NCI-H1048 (cell line): Measurements from ENCODE around the gene USH1C.

Experiments used
- DNase-seq: peaks from one replicate; lab custom pipeline; 2025; lab: John Stamatoyannopoulos, UW

The USH1C gene

DNA sequence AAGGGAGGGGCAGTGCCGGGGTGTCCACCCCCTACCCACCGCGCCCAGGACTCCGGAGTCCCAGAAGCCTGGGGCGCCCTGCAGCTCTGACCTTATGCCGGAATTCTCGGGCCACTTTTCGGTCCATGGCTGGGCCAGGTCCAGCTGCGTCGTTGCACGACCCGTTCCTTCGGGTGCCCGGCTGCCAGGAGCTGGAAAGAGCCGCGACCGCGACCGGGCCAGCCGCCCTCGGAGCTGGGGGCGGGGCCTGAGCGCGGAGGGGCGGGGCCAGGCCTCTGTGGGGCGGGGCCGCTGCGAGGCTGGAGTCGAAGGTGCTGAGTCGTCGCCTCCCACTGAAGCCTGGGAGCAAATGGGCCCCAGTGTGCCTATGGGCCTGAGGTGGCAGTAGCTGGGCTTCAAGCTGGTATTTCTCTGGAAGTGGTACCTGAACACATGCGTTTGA is at the start of gene USH1C:
TSS of gene USH1C (minus strand) at position 236 of the 442 bp plus-strand sequence. CDS start at position 127, 109 bp downstream.
- no peak for DNase-seq

DNA sequence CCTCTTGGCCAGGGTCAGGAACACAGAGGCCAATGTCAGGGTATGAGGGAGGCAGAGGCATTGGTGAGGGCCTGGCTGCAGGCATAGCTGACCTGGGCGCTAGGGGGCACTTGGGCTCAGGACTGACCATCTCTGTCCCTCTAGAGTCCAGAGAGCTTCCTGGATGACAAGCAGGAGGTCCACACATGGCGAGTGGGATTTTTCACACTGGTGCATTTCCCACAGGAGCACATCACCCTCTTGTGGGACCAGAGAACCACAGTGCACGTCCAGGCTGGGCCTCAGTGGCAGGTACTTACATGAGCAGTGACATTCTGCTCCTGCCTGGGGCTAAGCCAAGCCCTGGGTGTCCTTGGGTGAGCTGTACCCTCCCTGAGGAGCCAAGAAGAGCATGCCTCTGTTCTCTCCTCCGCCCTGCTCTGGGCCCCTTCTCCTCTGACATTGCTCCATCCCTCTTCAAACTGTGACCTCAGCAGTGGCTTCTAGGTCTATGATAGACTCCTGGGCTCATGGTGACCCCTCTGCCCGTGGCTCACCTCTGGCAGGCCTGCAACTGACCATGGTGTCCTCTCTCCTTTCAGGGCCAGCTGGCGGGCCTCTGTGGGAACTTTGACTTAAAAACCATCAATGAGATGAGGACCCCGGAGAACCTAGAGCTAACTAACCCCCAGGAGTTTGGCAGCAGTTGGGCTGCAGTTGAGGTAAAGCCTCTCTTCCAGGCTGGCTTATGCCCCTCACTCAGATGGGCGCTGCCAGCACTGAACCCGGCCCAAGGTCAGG is 49.4 kb upstream of the USH1C start:
- no peak for DNase-seq

DNA sequence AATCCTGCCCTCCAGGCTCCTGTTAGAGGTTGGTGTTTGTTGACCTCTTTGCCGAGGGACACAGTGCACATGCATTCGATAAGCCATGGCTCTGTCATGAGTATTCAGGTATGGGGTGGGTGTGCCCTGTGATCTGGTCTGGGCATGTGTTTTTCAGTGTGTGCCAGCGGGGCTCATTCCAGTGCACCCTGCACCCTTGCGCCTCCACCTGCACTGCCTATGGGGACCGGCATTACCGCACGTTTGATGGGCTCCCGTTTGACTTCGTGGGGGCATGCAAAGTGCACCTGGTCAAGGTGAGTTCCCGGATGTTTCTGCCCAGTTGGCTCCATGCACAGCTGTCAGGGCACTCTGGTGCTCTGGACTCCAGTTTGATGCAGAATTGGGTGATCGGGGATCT is 47.1 kb upstream of the USH1C start:
- no peak for DNase-seq

DNA sequence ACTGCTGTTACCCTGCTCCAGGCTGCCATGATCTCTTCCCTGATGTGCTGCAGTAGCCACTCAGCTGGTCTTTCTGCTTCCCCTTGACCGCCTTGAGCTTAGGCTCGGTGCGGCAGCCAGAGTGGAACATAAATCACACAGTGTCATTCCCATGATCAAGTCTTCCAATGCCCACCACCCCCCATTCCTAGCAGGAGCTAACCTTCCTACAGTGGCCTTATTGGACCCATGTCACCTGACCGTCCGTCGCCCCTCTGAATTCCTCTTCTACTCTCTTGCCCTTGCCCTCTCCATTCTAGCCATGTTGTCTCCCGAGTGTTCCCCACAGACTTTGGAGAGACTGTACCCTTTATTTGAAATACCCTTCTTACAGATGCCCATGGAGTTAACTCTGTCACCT is 46.2 kb upstream of the USH1C start:
- no peak for DNase-seq

DNA sequence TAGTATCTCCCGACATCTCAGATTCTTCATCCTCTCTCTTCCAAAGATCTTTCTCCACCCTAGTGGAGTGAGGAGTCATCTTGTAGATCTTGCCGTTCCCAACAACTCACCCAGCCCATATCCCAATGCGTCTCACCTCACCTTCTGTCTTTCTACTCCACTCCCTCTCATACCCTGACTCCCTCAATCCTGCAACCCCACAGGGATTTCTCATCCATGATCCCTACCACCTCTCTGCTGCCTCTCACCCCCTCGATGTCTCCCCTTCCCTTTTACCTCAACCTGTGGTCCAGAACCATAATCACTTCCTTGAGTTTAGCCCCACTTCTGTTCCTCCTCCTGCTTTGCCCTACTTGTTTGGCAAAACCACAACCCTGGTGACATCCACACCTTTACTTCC is 44.5 kb upstream of the USH1C start:
- DNase-seq, result no peak

DNA sequence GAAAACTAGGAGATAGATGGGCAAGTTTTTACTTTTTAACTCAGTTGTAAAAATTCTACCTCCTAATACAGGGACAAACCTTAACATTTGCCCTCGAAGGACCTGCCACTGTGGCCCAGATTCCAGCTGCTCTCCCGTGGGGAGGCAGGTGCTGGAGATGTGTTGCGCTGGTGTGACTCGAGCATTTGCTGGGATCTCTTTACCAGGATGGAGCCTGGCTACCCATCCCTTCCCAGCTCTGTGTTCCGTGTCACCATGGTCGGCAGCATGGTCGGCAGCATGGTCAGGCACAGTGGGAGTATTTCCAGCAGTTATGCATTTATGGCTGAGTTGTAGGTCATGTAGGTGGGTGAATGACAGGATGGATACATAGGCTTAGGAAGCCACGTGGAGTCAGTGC is 44.0 kb upstream of the USH1C start:
- no peak for DNase-seq

DNA sequence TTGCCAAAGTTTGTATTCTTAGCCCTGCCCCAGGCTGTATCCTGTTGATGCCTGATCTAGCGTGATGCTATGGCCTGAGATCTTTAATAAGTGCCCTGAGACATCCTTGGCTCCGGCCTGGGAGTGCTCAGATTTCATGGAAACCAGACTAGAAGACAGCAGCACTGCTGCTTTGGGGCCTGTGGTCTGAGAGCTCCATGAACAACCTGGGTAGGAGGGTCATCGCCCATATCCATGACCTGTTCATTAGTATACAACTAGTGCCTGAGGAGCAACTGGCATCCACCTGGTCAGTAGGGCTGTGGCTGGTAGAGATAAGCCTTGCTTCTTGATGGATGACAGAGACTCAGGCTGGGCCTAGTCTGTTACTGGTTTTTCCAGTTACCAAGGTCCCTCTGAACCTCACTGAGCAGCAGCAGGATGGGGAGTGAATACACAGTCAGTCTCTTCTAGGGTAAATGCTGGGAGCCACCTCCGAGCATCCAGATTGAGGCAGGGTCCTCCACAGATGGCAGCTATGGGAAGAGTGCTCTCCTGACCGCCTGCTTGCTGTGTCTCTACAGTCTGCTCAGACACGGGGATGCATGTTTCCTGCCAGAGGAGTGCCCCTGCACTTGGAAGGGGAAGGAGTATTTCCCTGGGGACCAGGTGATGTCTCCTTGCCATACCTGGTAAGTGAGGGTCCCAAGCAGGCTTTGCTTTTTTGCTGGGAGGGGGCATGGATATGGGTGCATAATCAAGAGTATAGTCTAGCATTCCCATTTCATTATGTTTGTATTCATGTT is 41.9 kb upstream of the USH1C start:
- DNase-seq, result no peak

DNA sequence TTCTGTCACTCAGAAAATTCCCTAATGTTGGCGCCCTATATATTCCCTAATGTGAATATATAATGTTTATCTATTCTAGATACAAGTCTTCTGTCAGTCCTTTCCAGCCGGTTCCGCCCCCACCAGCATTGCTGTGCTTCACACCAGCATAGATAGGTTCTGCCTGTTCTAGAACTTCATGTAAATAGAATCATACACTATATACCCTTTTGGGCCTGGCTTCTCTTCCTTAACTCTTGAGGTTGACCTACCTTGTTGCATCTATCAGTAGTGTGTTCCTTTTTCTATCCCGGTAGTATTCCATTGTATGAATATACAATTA is 37.5 kb upstream of the USH1C start:
- DNase-seq, result no peak

DNA sequence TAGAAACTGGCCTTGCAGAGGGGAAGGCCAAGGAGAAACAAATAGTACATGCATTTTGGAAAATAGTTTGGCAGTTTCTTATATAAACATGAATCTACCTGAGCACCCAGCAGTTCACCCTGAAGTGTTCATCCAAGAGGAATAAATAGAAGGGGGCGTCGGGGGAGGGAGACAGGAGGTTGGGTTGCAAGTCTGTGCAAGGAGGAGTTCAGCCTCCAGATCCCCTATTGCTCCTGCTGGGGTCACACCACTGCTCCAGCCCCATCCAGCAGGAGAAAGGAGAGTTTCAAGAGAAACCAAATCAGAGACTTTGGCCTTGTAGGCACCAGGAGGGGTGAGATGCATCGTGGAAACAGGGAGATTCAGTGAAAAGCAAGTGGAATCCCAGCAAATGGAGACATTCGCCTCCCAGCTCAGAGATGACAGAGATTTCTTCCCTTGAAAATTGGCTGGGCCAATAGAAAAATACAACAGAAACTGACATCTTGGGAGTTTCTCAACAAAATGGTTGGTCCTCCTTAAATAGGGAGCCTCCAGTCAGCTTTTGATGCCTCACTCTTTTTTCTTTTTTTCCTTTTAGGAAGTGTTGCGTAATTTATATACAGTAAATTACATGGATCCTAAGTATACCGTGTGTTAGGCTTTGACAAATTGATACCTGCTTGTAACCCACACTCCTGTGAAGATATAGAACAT is 37.0 kb upstream of the USH1C start:
- no peak for DNase-seq

DNA sequence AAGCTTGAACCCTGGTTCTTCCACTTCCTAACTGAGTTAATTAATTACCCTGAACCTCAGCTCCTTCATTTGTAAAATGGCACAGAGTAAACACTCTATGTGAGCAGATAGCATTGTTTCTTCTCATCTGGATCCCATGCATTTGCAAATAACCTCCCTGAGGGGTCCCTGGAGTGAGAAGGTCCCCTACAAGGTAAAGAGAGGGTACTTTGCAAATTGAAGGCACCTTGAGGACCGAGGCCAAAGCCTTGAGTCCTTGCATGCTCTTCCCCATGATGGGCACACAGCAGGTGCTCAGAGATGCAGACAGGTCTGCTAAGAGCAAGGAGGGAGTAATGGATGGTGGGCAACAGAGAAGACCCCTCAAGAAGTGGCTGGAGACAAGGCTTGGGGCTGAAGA is 36.1 kb upstream of the USH1C start:
- DNase-seq, result no peak

DNA sequence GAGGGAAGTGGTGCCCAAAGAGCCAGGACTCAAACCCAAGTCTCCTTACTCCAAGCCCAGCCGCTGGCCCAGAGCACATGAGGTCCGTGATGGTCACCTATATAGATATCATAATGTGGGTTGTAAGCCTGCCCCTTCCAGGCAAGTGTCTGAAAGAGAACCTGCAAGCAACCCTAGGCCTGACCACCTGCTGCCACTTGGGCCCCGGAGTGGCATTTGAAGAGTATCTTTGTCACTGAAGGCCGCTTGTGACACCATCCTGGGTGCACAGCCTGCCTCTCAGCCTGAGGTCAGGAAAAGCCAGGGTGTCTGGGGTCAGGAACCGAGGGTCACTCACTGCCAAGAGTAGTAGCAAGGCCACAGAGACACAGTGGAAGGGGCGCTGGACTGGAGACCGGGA is 35.2 kb upstream of the USH1C start:
- DNase-seq, result no peak

DNA sequence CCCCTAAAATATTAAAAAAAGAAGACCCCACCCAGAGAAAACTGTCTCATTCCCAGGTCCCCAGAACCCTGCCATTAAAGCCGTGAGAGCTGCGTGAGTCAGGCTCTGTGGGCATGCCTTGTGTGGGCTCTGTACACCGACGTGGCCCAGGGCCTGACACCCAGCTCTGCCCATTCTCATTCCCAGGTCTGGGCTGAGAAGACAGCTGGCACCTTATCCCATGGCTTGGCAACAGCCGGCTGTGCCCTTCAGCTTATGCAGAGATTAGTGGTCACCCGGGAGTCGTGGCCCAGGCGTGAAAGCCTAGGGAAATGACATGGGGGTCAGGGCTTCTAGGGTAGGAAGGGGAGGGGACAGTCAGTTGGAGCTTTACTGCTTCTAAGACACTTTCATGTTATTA is 34.7 kb upstream of the USH1C start:
- DNase-seq, result no peak

DNA sequence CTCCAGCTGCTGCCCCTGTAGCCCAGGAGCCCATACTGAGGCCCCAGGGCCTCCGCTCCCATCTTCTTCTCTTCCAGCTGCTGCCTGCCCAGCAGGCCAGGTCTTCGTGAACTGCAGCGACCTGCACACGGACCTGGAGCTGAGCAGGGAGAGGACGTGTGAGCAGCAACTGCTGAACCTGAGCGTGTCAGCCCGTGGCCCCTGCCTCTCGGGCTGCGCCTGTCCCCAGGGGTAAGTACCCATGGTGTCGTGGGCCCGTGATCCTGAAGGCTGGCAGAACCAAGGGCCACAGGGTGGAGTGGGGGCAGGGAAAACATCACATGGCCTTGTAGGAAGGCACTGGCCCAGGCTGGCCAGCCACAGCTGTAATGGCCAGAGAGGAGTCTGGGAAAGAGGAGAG is 34.1 kb upstream of the USH1C start:
- no peak for DNase-seq

DNA sequence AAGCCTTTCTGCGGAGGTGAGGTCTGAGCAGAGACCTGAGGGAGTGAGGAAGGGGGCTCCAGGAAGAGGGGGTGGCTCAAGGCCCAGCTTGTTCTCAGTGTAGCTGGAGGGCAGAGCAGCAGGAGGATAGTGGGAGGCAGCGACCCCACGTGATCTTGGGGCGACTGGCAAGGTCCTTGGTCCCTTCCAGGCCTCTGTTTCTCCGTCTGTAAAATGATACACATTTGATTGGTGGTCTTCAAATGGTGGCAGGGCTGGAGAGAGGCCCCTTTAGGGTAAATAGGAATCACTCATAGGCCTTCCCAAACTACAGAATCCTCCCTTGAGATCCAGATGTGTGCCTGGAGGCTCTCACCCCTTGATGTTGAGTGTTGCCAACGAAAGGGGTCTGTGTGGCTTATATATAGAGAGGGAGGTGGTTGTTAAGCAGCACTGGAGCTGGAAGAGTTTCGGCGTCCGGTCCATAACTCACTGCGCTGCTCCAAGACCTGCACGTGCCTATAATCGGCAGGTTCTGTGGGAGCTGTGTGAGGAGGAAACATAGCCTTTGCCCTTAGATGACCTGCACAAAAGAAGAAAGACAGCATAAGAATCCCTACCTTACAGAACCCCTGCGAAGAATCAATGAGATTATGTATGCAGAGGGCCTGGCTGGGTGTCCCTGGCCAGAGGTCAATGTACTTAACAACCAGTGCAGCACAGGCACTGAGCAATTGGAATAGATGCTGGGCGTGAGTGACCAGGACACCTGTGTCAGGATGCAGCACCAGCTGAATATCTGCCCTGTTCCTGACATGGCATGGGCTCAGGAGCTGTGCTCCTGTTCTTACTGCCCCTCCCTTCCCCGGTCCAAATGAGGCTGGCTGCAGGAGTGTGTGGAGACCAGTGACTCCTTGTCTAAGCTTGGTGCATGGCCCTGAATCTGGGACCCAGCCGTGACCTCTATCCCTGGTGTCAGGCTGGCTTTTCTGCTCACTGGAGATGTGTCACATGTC is 31.5 kb upstream of the USH1C start:
- DNase-seq, result no peak

DNA sequence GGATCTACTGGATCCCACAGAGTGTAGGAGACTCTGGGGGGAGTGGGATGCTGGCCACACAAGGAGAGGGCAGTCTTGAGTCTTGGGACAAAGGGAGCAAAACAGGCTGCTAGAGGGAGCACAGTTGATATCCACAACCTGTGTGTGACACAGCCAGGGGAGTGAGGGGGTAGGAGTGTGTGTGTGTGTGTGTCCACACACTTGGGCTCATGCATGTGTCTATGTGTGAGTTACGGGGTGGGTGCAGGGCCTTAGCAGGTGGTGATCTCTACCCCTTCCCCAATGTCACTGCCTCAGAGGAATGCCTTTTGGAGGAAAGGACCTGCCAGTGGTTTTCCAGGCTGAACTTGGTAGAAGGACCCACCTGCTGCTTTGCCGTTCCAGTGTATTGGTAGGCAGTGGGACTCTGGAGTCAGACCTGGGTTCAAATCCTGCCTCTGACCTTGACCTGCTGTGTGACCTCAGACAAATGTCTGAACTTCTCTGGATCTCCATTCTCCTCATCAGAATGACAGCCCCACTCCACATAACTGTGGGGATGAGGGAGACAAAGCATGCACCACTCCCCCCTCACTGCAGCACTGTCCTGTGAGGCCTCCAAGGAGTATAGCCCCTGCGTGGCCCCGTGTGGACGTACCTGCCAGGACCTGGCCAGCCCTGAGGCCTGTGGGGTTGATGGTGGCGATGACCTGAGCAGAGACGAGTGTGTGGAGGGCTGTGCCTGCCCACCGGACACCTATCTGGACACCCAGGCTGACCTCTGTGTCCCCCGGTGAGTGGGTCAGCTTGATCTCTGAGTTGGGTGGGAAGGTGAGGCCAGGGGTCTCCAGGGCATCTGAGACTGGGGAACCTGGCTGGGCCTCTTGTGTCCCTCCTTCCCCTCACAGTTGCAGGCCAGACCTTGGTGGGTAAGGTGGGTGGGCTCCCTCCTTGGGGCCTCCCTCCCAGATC is 30.2 kb upstream of the USH1C start:
- DNase-seq, result no peak

DNA sequence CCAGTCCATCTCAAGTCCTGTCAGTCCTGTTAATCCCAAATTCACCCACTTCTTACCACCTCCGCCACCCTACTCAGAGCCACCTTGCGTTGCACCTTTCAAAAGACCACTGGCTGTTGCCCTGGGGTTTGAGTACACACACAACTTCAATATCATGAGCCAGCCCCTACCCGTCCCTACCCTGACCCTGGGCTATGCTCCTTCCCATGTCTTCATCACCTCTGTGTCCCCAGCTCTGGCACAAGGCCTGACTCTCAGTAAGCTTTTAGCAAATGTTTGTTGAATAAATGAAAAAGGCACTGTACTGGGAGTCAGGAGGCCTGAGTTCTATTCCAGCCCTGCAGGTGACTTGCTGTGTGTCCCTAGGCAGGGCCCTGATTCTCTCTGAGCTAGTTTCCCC is 29.3 kb upstream of the USH1C start:
- no peak for DNase-seq

DNA sequence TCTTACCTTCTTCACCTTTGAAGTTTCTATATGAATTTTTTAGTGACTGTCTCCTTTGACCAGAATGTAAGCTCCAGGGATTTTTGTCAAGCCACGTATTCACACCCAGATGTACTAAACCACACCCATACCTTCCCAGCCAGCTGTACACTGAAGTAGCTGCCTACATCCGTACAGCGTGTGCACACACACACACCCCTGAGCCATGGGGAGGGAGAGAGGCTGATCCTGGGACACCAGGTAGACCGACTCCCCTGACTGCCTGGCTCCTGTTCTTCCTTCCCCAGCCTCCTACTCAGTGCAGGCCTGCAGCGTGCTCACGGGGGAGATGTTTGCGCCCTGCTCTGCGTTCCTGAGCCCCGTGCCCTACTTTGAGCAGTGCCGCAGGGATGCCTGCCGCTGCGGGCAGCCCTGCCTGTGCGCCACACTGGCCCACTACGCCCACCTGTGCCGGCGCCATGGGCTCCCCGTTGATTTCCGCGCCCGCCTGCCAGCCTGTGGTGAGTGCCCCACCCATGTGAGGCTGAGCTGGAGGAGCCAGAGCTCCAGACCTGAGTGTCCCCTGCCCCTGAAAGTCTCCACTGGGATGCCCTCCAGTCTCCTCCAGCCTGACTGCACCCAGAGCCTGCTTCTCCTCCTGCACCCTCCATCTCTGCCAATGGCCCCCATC is 28.7 kb upstream of the USH1C start:
- DNase-seq, result no peak

DNA sequence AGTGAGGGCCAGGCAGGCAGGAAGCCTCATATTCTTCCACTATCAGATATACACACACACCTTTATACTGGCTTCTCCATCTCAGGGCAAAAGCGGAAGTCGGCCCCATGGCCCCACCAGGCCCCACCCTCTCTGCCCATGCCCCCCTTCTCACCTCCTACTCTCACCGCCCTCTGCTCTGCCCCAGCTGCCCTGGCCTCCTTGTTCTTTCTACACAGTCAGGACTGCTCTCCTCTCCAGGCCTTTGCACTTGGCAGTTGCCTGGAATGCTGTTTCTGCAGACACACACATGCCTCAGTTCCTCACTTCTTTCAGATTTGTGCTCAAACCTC is 28.1 kb upstream of the USH1C start:
- DNase-seq, result no peak

DNA sequence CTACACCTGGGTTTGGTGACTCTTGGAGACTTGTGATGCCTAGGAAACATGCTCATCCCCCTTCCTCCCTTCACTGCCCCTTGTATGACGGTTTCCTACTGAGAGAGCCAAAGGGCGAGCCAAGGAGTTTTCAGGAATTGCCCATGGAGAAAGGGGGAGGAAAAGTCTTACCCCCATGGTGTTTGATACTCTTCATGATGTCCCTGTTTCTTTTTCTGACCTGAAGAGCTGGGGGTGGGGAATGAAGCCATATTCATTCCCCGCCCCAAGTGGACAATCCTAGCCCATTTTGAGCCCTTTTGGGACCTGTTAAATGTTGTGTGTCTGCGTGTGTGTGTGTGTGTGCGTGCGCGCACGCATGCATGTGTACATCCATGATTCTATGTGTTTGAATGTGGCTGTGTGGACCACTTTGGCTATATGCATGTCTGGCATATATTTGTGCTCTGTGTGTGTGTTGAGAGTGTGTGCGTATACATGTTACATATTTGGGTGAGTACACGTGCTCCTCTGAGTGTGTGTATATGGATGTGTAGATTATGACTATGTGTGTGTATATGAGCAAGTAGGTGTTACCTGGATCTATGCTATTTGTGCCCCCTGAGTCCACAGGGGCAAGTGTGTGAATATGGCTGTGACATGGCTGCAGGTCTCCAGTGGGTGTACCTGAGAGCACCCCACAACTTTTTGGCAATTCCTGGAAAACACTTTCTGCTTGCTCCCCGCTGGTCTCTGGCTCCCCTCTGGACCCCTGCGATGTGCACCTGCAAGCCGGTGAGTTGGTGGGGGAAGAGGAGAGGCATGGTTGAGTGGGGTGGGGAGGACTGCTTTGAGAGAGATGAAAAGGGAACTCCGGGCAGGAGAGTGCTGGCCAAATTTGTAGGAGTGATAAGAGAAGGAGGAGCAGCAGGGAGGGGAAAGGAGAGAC is 27.5 kb upstream of the USH1C start:
- no peak for DNase-seq
